Measurements from ENCODE around the gene FAM228B.

GRCh38 chr2:24206714-24207113, 83.4 kb downstream of the FAM228B start:
- TF ChIP-seq EP300 (IDR thresholded peaks at IDR 0.05) (no peak), POLR2A (IDR thresholded peaks at IDR 0.05) (no peak)
- TF ChIP-seq, protein P1, sequence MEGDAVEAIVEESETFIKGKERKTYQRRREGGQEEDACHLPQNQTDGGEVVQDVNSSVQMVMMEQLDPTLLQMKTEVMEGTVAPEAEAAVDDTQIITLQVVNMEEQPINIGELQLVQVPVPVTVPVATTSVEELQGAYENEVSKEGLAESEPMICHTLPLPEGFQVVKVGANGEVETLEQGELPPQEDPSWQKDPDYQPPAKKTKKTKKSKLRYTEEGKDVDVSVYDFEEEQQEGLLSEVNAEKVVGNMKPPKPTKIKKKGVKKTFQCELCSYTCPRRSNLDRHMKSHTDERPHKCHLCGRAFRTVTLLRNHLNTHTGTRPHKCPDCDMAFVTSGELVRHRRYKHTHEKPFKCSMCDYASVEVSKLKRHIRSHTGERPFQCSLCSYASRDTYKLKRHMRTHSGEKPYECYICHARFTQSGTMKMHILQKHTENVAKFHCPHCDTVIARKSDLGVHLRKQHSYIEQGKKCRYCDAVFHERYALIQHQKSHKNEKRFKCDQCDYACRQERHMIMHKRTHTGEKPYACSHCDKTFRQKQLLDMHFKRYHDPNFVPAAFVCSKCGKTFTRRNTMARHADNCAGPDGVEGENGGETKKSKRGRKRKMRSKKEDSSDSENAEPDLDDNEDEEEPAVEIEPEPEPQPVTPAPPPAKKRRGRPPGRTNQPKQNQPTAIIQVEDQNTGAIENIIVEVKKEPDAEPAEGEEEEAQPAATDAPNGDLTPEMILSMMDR (IDR thresholded peaks at IDR 0.05): no peak
